HEK293 (cell line): Measurements from ENCODE around the gene HSDL2.

Experiments used
- KLF10 ChIP-seq: fragments of 450-650 bp; IDR thresholded peaks from 2 replicates; pipeline ENCODE4 v1.5.1; 2018; ENCODE audit warnings: missing biosample characterization, mild to moderate bottlenecking, missing genetic modification characterization
- KLF16 ChIP-seq: fragments of 450-650 bp; formaldehyde crosslinking; IDR thresholded peaks from 2 replicates; pipeline ENCODE4 v1.5.1; 2017; ENCODE audit warnings: missing biosample characterization, missing genetic modification characterization
- PATZ1 ChIP-seq: fragments of 450-650 bp; formaldehyde crosslinking; IDR thresholded peaks from 2 replicates; pipeline ENCODE4 v1.5.1; 2016; ENCODE audit warnings: missing biosample characterization, missing genetic modification characterization
- ZBTB10 ChIP-seq: fragments of 450-650 bp; formaldehyde crosslinking; IDR thresholded peaks from 2 replicates; pipeline ENCODE4 v1.5.1; 2016; ENCODE audit warnings: missing biosample characterization, missing genetic modification characterization
- ZBTB11 ChIP-seq: fragments of 450-650 bp; formaldehyde crosslinking; conservative IDR thresholded peaks from 2 replicates; pipeline ENCODE4 v1.5.1; 2016; ENCODE audit warnings: low read depth, missing biosample characterization, missing genetic modification characterization
- ZBTB20 ChIP-seq: fragments of 450-650 bp; formaldehyde crosslinking; IDR thresholded peaks from 2 replicates; pipeline ENCODE4 v1.5.1; 2016; ENCODE audit warnings: missing biosample characterization, missing genetic modification characterization
- ZBTB26 ChIP-seq: fragments of 450-650 bp; formaldehyde crosslinking; optimal IDR thresholded peaks from 2 replicates; pipeline ENCODE3; 2016; ENCODE audit warnings: missing biosample characterization, mild to moderate bottlenecking, missing genetic modification characterization
- ZBTB8A ChIP-seq: fragments of 450-650 bp; formaldehyde crosslinking; IDR thresholded peaks from 2 replicates; pipeline ENCODE4 v1.5.1; 2016; ENCODE audit warnings: missing biosample characterization, missing genetic modification characterization
- ZEB2 ChIP-seq: fragments of 450-650 bp; formaldehyde crosslinking; IDR thresholded peaks from 2 replicates; pipeline ENCODE4 v1.5.1; 2016; ENCODE audit warnings: missing biosample characterization, missing genetic modification characterization
- ZFHX2 ChIP-seq: fragments of 450-650 bp; formaldehyde crosslinking; conservative IDR thresholded peaks from 2 replicates; pipeline ENCODE4 v1.5.1; 2016; ENCODE audit warnings: missing biosample characterization, missing genetic modification characterization
- ZNF10 ChIP-seq: fragments of 450-650 bp; formaldehyde crosslinking; IDR thresholded peaks from 2 replicates; pipeline ENCODE4 v1.5.1; 2017; ENCODE audit warnings: missing biosample characterization, missing genetic modification characterization
- ZNF155 ChIP-seq: fragments of 450-650 bp; formaldehyde crosslinking; IDR thresholded peaks from 2 replicates; pipeline ENCODE4 v1.5.1; 2016; ENCODE audit warnings: missing biosample characterization, missing genetic modification characterization
- ZNF184 ChIP-seq: fragments of 450-650 bp; IDR thresholded peaks from 2 replicates; pipeline ENCODE4 v1.5.1; 2018; ENCODE audit warnings: missing biosample characterization, mild to moderate bottlenecking, missing genetic modification characterization
- ZNF2 ChIP-seq: fragments of 450-650 bp; formaldehyde crosslinking; IDR thresholded peaks from 2 replicates; pipeline ENCODE4 v1.5.1; 2016; ENCODE audit warnings: missing biosample characterization, missing genetic modification characterization
- ZNF214 ChIP-seq: fragments of 450-650 bp; formaldehyde crosslinking; IDR thresholded peaks from 2 replicates; pipeline ENCODE4 v1.5.1; 2017; ENCODE audit warnings: missing biosample characterization, mild to moderate bottlenecking, missing genetic modification characterization, borderline replicate concordance
- ZNF280C ChIP-seq: fragments of 450-650 bp; formaldehyde crosslinking; IDR thresholded peaks from 2 replicates; pipeline ENCODE4 v1.5.1; 2016; ENCODE audit warnings: missing biosample characterization, missing genetic modification characterization
- ZNF335 ChIP-seq: fragments of 450-650 bp; formaldehyde crosslinking; conservative IDR thresholded peaks from 2 replicates; pipeline ENCODE4 v1.5.1; 2016; ENCODE audit warnings: missing biosample characterization, missing genetic modification characterization
- ZNF341 ChIP-seq: fragments of 450-650 bp; formaldehyde crosslinking; IDR thresholded peaks from 2 replicates; pipeline ENCODE4; 2016; ENCODE audit warnings: low read depth, missing biosample characterization, missing genetic modification characterization
- ZNF394 ChIP-seq: fragments of 450-650 bp; formaldehyde crosslinking; IDR thresholded peaks from 2 replicates; pipeline ENCODE4 v1.5.1; 2016; ENCODE audit warnings: missing biosample characterization, missing genetic modification characterization, mild to moderate bottlenecking, moderate library complexity, borderline replicate concordance
- ZNF426 ChIP-seq: fragments of 450-650 bp; formaldehyde crosslinking; IDR thresholded peaks from 2 replicates; pipeline ENCODE4 v1.5.1; 2017; ENCODE audit warnings: missing biosample characterization, missing genetic modification characterization, mild to moderate bottlenecking, inconsistent platforms, moderate library complexity
- ZNF449 ChIP-seq: fragments of 450-650 bp; formaldehyde crosslinking; IDR thresholded peaks from 2 replicates; pipeline ENCODE4 v1.5.1; 2017; ENCODE audit warnings: missing biosample characterization, mild to moderate bottlenecking, missing genetic modification characterization, moderate library complexity
- ZNF549 ChIP-seq: fragments of 450-650 bp; IDR thresholded peaks from 2 replicates; pipeline ENCODE4 v1.5.1; 2018; ENCODE audit warnings: missing biosample characterization, missing genetic modification characterization, mild to moderate bottlenecking, inconsistent platforms, moderate library complexity
- ZNF600 ChIP-seq: fragments of 450-650 bp; formaldehyde crosslinking; IDR thresholded peaks from 2 replicates; pipeline ENCODE4 v1.5.1; 2016; ENCODE audit warnings: missing biosample characterization, missing genetic modification characterization
- ZNF776 ChIP-seq: fragments of 450-650 bp; formaldehyde crosslinking; IDR thresholded peaks from 2 replicates; pipeline ENCODE4 v1.5.0; 2017; ENCODE audit warnings: missing biosample characterization, missing genetic modification characterization, borderline replicate concordance
- ZNF777 ChIP-seq: fragments of 450-650 bp; formaldehyde crosslinking; IDR thresholded peaks from 2 replicates; pipeline ENCODE4 v1.5.1; 2017; ENCODE audit warnings: missing biosample characterization, missing genetic modification characterization, borderline replicate concordance
- ZXDB ChIP-seq: fragments of 450-650 bp; formaldehyde crosslinking; IDR thresholded peaks from 2 replicates; pipeline ENCODE4 v1.5.1; 2016; ENCODE audit warnings: missing biosample characterization, missing genetic modification characterization

The HSDL2 gene

GRCh38 chr9:112332977-112333638 lies 46.8 kb upstream of the HSDL2 start, which contains the start of gene PTBP3 (continued):
- TF ChIP-seq ZNF777 (tag by site-specific recombination) (peak; percentile 53; the same call in 1 of the 2 replicates), ZNF280C (tag by site-specific recombination) (no peak), ZBTB11 (peak; percentile 64; the same call in 1 of the 2 replicates), ZNF10 (no peak), ZEB2 (tag by site-specific recombination) (peak; percentile 70; the same call in 1 of the 2 replicates), ZNF549 (tag by site-specific recombination) (0 out of 2 replicates have a peak, but pooled peaks have one; percentile 9), KLF10 (tag by site-specific recombination) (peak; percentile 58; the same call in 1 of the 2 replicates), ZFHX2 (tag by site-specific recombination) (peak; percentile 87), KLF16 (0 out of 2 replicates have a peak, but pooled peaks have one; percentile 15), ZBTB10 (tag by site-specific recombination) (0 out of 2 replicates have a peak, but pooled peaks have one; percentile 19), ZNF184 (tag by site-specific recombination) (no peak), ZNF426 (tag by site-specific recombination) (no peak), ZNF341 (tag by site-specific recombination) (peak; percentile 93), ZNF2 (0 out of 2 replicates have a peak, but pooled peaks have one; percentile 14), ZNF214 (tag by site-specific recombination) (no peak), ZBTB26 (tag by site-specific recombination) (peak; percentile 93), PATZ1 (tag by site-specific recombination) (peak; percentile 61), ZBTB8A (tag by site-specific recombination) (peak; percentile 89), ZBTB20 (tag by site-specific recombination) (peak; percentile 89), ZNF394 (tag by site-specific recombination) (no peak), ZNF335 (tag by site-specific recombination) (peak; percentile 68), ZNF449 (tag by site-specific recombination) (peak; percentile 50; the same call in 1 of the 2 replicates), ZNF155 (no peak), ZNF600 (peak; percentile 52), ZXDB (tag by site-specific recombination) (peak; percentile 34; the same call in 1 of the 2 replicates), ZNF776 (tag by site-specific recombination) (no peak)
